GM13976 (cell line): Measurements from ENCODE around the gene VWCE.
A peak's percentile ranks its signal among the peaks of the same experiment; 100 is the strongest.

Experiments used
- DNase-seq: peaks from one replicate; pipeline ENCODE4 v3.0.0; 2012; ENCODE audit warnings: low spot score
- CTCF ChIP-seq: IDR thresholded peaks from 2 replicates; pipeline ENCODE4 v1.5.1; 2012; ENCODE audit warnings: borderline replicate concordance, mild to moderate bottlenecking; ENCODE audit not compliant: insufficient read depth; ENCODE audit errors: extremely low read depth, missing control alignments, control extremely low read depth
- in situ Hi-C: fragments of 300-500 bp; cut with MboI; formaldehyde crosslinking; loops from one replicate; pipeline ENCODE4 v1.12.0; 2022; ENCODE audit warnings: low sequenced_read_pairs, mixed read lengths, inconsistent platforms; ENCODE audit not compliant: unreplicated experiment

VWCE gene

GRCh38 chr11:61334434-61335354 lies 39.6 kb upstream of the VWCE start:
- no peak for TF ChIP-seq CTCF
- DNase-seq, result no peak
- in situ Hi-C loops, result loop anchor here (5.0 kb wide), 1 partner anchor 53 kb away; no protein-coding TSS in a partner anchor

GRCh38 chr11:61333550-61334433 lies 38.7 kb upstream of the VWCE start:
- no peak for TF ChIP-seq CTCF
- peak; percentile 15 for DNase-seq
- in situ Hi-C loops, result no loop called here

GRCh38 chr11:61332797-61333549 lies 37.9 kb upstream of the VWCE start, which contains the start of the genes DDB1 and TKFC:
TSS of gene DDB1 (minus strand) at chr11:61333105. CDS start at chr11:61332968, 137 bp downstream.
TSS of gene TKFC (plus strand) at chr11:61333228. CDS start at chr11:61334729, 1,501 bp downstream.
- DNase-seq, result peak; percentile 99
- in situ Hi-C loops, result no loop called here
- TF ChIP-seq CTCF, result no peak

GRCh38 chr11:61332281-61332796 lies 37.2 kb upstream of the VWCE start:
- in situ Hi-C loops, result no loop called here
- peak; percentile 30 for DNase-seq
- no peak for TF ChIP-seq CTCF

- in situ Hi-C loops, result no loop called here
- TF ChIP-seq CTCF, result no peak
- DNase-seq, result no peak
Measured at GRCh38 chr11:61331651-61332050, 36.5 kb upstream of the VWCE start.
